CD4-positive, alpha-beta T cell treated with Interleukin-10 for 1 hour (primary cell): ENCODE measurements around the gene PPP1R3E.
"Not testable (repeated sequence)": the region's sequence is repeated elsewhere in the genome, so short reads cannot be mapped to it uniquely, and the experiment has no call there.

Experiments used
- DNase-seq: peaks from one replicate; pipeline ENCODE4 v3.0.0-alpha.2; 2020

The PPP1R3E gene

GRCh38 chr14:23297096-23297495 lies 5.6 kb downstream of the PPP1R3E start:
- DNase-seq = no peak

GRCh38 chr14:23296012-23296777 lies 6.5 kb downstream of the PPP1R3E start:
- DNase-seq = no peak

GRCh38 chr14:23294734-23295561 lies 7.7 kb downstream of the PPP1R3E start:
- peak; percentile 75 for DNase-seq

- DNase-seq = no peak
These were observed 15.7 kb downstream of the PPP1R3E start for GRCh38 chr14:23286902-23287479.

GRCh38 chr14:23286020-23286901 lies 16.4 kb downstream of the PPP1R3E start, which contains the start of gene HOMEZ:
HOMEZ (minus strand) TSS chr14:23286132; CDS start chr14:23285952, 180 bp downstream.
- DNase-seq = peak; percentile 97

- no peak for DNase-seq
These were observed 17.1 kb downstream of the PPP1R3E start for GRCh38 chr14:23285530-23286019.

- no peak for DNase-seq
These were observed 17.8 kb downstream of the PPP1R3E start for GRCh38 chr14:23284654-23285529.

- DNase-seq = no peak
These were observed 21.4 kb downstream of the PPP1R3E start for GRCh38 chr14:23281247-23281646.

- not testable (repeated sequence) for DNase-seq
These were observed 24.7 kb downstream of the PPP1R3E start for GRCh38 chr14:23277928-23278327.

- DNase-seq = no peak
These were observed 25.5 kb downstream of the PPP1R3E start for GRCh38 chr14:23277189-23277588.

- DNase-seq = no peak
These were observed 27.2 kb downstream of the PPP1R3E start for GRCh38 chr14:23275412-23275811.

- no peak for DNase-seq
These were observed 33.5 kb downstream of the PPP1R3E start for GRCh38 chr14:23269193-23269592.

- not testable (repeated sequence) for DNase-seq
These were observed 41.8 kb downstream of the PPP1R3E start for GRCh38 chr14:23260849-23261248.

- no peak for DNase-seq
These were observed 43.2 kb downstream of the PPP1R3E start for GRCh38 chr14:23259426-23259825.

- no peak for DNase-seq
These were observed 44.4 kb downstream of the PPP1R3E start for GRCh38 chr14:23258256-23258655.

GRCh38 chr14:23252420-23253333 lies 50.0 kb downstream of the PPP1R3E start:
- no peak for DNase-seq

- DNase-seq = no peak
These were observed 50.7 kb downstream of the PPP1R3E start for GRCh38 chr14:23252006-23252405.

- no peak for DNase-seq
These were observed 52.8 kb downstream of the PPP1R3E start for GRCh38 chr14:23249824-23250223.

- no peak for DNase-seq
These were observed 54.1 kb downstream of the PPP1R3E start for GRCh38 chr14:23248601-23249000.
